HepG2 (cell line): Measurements from ENCODE around the gene ATG2B. TPM values are rescaled to one million over a fixed set of nuclear protein-coding genes. Genes with fewer than 3 reads are reported as not detected.

Experiments
- ATAC-seq: fragments of 200-7000 bp; cut with Tn5 transposase; 3 replicates; pipeline ENCODE4 v1.9.1; 2020; ENCODE audit warnings: mild to moderate bottlenecking, moderate library complexity
- BruUV-seq: library from RNA; stranded (reverse); fragments of 400-500 nt; replicated peaks from 2 replicates; lab custom pipeline; 2021; lab: Mats Ljungman, UMichigan
- CTCF ChIA-PET: fragments of 300-600 bp; formaldehyde crosslinking; extraction: SDS; loops from one replicate; lab custom pipeline; 2021; ENCODE audit warnings: low total read pairs, inconsistent platforms, low intra/inter-chr PET ratio; lab: Yijun Ruan, JAX
- POLR2A ChIA-PET: fragments of 350-600 bp; sonication (Branson Sonifier 250); formaldehyde crosslinking; loops from one replicate; lab custom pipeline; 2020; ENCODE audit warnings: antibody characterized with exemption, inconsistent platforms; lab: Yijun Ruan, JAX
- DNase-seq: peaks from one replicate; pipeline ENCODE4 v3.0.0-alpha.2; 2015; ENCODE audit warnings: low spot score
- FAIRE-seq: peaks from 3 replicates; lab custom pipeline; 2011; peaks lifted over from hg19 to GRCh38; lab: Jason Lieb, UNC
- H2AFZ ChIP-seq: one replicate; pipeline ENCODE4 v1.6.1; 2011; ENCODE audit warnings: low read length, inconsistent platforms
- H3K27ac ChIP-seq: fragments of 300-600 bp; 3 replicates; pipeline ENCODE4 v1.8.0; 2011; ENCODE audit warnings: mixed run types, mild to moderate bottlenecking, mixed read lengths, low read length, inconsistent platforms; ENCODE audit not compliant: insufficient read depth; ENCODE audit errors: extremely low read length
- H3K27me3 ChIP-seq, 2 experiments: fragments of 200-600 bp in 1 of 2; 2 replicates in 1 of 2; 3 replicates in 1 of 2; pipeline versions ENCODE4 v1.6.0 to v1.8.0; 2011; ENCODE audit warnings: low read length in 2 of 2, mild to moderate bottlenecking in 2 of 2, moderate library complexity in 2 of 2, inconsistent platforms in 1 of 2; ENCODE audit not compliant: insufficient read depth in 2 of 2, control insufficient read depth in 1 of 2
- H3K36me3 ChIP-seq, 2 experiments: fragments of 200-600 bp in 1 of 2; replicated peaks in 1 of 2; 2 replicates in 1 of 2; 3 replicates in 1 of 2; pipeline versions ENCODE4 v1.5.1 to v1.8.0; 2011; ENCODE audit warnings: low read length in 2 of 2, inconsistent platforms in 1 of 2; ENCODE audit not compliant: insufficient read depth in 2 of 2, control insufficient read depth in 1 of 2
- H3K4me1 ChIP-seq: 2 replicates; pipeline ENCODE4 v1.5.1; 2012; ENCODE audit warnings: low read length, inconsistent platforms; ENCODE audit not compliant: insufficient read depth
- H3K4me2 ChIP-seq: 2 replicates; pipeline ENCODE4 v1.6.0; 2011; ENCODE audit warnings: low read depth, low read length, inconsistent platforms
- H3K4me3 ChIP-seq, 3 experiments: fragments of 200-600 bp in 1 of 3; sonication (generic), shearing (Covaris generic) in 1 of 3; replicated peaks in 1 of 3; 2 replicates each; pipeline ENCODE4 v1.5.1; 2011 to 2016; ENCODE audit warnings: low read length in 3 of 3, inconsistent platforms in 2 of 3, low read depth in 2 of 3, mild to moderate bottlenecking in 2 of 3, control low read depth in 1 of 3, mixed read lengths in 1 of 3; ENCODE audit not compliant: insufficient read depth in 1 of 3
- H3K79me2 ChIP-seq: one replicate; pipeline ENCODE4 v1.6.1; 2011; ENCODE audit warnings: low read length, inconsistent platforms; ENCODE audit not compliant: insufficient read depth
- H3K9ac ChIP-seq: 2 replicates; pipeline ENCODE4 v1.6.0; 2011; ENCODE audit warnings: mild to moderate bottlenecking, low read depth, low read length, inconsistent platforms; ENCODE audit not compliant: insufficient read depth
- H3K9me3 ChIP-seq: 2 replicates; pipeline ENCODE4 v1.5.1; 2012; ENCODE audit warnings: mild to moderate bottlenecking, low read length
- H4K20me1 ChIP-seq: 2 replicates; pipeline ENCODE4 v1.6.0; 2011; ENCODE audit warnings: inconsistent platforms, mild to moderate bottlenecking, low read length, moderate library complexity; ENCODE audit not compliant: insufficient read depth
- KAT2B ChIP-seq: fragments of 150-350 bp; IDR thresholded peaks from 2 replicates; pipeline ENCODE4 v1.6.1; 2014; ENCODE audit warnings: low read depth, low read length, borderline replicate concordance
- NKX3-1 ChIP-seq: sonication (generic); formaldehyde crosslinking; IDR thresholded peaks from 2 replicates; pipeline ENCODE4 v1.5.0; 2020; ENCODE audit warnings: missing genetic modification reagents
- SALL2 ChIP-seq: sonication (generic); formaldehyde crosslinking; IDR thresholded peaks from 2 replicates; pipeline ENCODE4 v1.8.1; 2023; ENCODE audit warnings: mild to moderate bottlenecking, missing genetic modification reagents, inconsistent platforms
- TCF7L2 ChIP-seq: IDR thresholded peaks from 2 replicates; pipeline ENCODE4 v1.6.1; 2011; ENCODE audit warnings: mild to moderate bottlenecking, low read depth, low read length, moderate library complexity
- ZNF101 ChIP-seq: sonication (generic); formaldehyde crosslinking; IDR thresholded peaks from 2 replicates; pipeline ENCODE4 v1.4.0; 2020; ENCODE audit warnings: mild to moderate bottlenecking, low read depth, missing genetic modification reagents, borderline replicate concordance
- ZNF577 ChIP-seq: sonication (generic); formaldehyde crosslinking; IDR thresholded peaks from 2 replicates; pipeline ENCODE4 v1.4.0; 2020; ENCODE audit warnings: mild to moderate bottlenecking, low read depth, missing genetic modification reagents, borderline replicate concordance
- WGBS: methylation state at CpG from one replicate; pipeline ENCODE4 v1.1.6; 2017; ENCODE audit warnings: low lambda C conversion rate; 5-methylcytosine and 5-hydroxymethylcytosine counted together
- in situ Hi-C: cut with HindIII; loops from 2 replicates; pipeline ENCODE4 v1.10.0; 2017; ENCODE audit warnings: low pct_unique_long_range_greater_than_20kb; ENCODE audit not compliant: extremely low pct_ligation_motif_present
- intact Hi-C: fragments of 100-400 bp; cut with micrococcal nuclease; formaldehyde crosslinking; loops from one replicate; pipeline ENCODE4 v1.10.0; 2022; ENCODE audit not compliant: unreplicated experiment
- polyA plus RNA-seq, 8 experiments: library from polyadenylated mRNA; depleted of rRNA in 3 of 8; stranded (reverse) in 7 of 8; unstranded in 1 of 8; fragments of >200 nt; fragmentation: Illumina TruSeq in 4 of 8; extraction: Trizol in 4 of 8; gene quantifications; 2 replicates each; pipeline versions ENCODE4 v1.2.1 to v1.2.3, GENCODE V29; 2011 to 2016; ENCODE audit warnings: low read depth in 4 of 8, missing spikeins in 1 of 8, mixed read lengths in 1 of 8; ENCODE audit not compliant: insufficient read depth in 1 of 8
- total RNA-seq, 5 experiments: library from RNA; depleted of rRNA; stranded (reverse); fragments of >200 nt; fragmentation: Illumina TruSeq; extraction: Trizol; gene quantifications; 2 replicates each; pipeline ENCODE4 v1.2.3, GENCODE V29; 2016; ENCODE audit warnings: low read depth in 1 of 5
- TF ChIP-seq, protein P1 (sequence below): sonication (generic); formaldehyde crosslinking; IDR thresholded peaks from 2 replicates; pipeline ENCODE4 v1.5.0; 2020; ENCODE audit warnings: missing genetic modification reagents
- TF ChIP-seq, protein P2 (sequence below): sonication (generic); formaldehyde crosslinking; conservative IDR thresholded peaks from 2 replicates; pipeline ENCODE4 v1.4.0; 2020; ENCODE audit warnings: missing genetic modification reagents

The ATG2B gene
- total and polyA plus RNA-seq, 2 of the 13 experiments (the other 11 are each of a cell fraction or from before 2014, with no cell fraction given) = 7.4 to 7.5 TPM

DNA sequence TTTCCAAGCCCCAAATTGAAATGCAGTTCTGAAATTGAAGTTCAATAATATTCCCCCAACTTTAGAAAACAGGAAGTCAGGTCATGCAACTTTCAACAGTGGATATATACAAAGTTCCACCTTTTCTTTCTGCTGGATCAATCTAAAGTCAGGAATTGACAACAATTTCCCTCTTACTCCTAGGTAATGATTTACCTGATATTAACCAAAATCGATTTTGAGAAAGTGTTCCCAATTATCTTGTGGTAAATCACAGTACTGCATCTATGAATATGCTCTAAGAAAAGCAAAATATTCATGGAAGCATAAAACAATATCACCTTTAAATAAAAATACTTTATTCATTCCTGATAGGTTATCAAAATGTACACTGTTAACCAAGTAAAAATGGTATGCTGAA, 78.7 kb downstream of the ATG2B start (continued):
- no peak for TF ChIP-seq SALL2 (CRISPR knock-in tag)
- no peak for TF ChIP-seq ZNF577 (CRISPR knock-in tag)
- 0 out of 2 replicates have a peak, but pooled peaks have one; percentile 10 for TF ChIP-seq KAT2B
- TF ChIP-seq, protein P1, sequence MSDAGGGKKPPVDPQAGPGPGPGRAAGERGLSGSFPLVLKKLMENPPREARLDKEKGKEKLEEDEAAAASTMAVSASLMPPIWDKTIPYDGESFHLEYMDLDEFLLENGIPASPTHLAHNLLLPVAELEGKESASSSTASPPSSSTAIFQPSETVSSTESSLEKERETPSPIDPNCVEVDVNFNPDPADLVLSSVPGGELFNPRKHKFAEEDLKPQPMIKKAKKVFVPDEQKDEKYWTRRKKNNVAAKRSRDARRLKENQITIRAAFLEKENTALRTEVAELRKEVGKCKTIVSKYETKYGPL (CRISPR knock-in tag) = no peak
- TF ChIP-seq TCF7L2 = no peak

- Histone ChIP-seq H3K4me2 (no peak overlapping the region), H3K79me2 (no peaks in the 10 kb centered on the region), H3K27ac (no peak overlapping the region), H3K9ac (no peak overlapping the region), H4K20me1 (no peaks in the 10 kb centered on the region), H3K4me3 (no peak overlapping the region), H3K36me3 (peaks cover 0 to 9% of the 10 kb centered on the region in 2 experiments; a peak in 1 of 5 replicates), H2AFZ (no peak overlapping the region), H3K27me3 (no peaks in the 10 kb centered on the region), H3K4me1 (peaks cover 11% of the 10 kb centered on the region), H3K9me3 (no peaks in the 10 kb centered on the region)
- intact Hi-C loops = no loop called here
- 98% methylated on average over 9 of the region's 9 CpGs for WGBS
- no peak for DNase-seq
- ATAC-seq = no peak
- ChIA-PET POLR2A (no interaction called here), CTCF (no interaction called here)
- in situ Hi-C loops = no loop called here
- TF ChIP-seq, protein P2, sequence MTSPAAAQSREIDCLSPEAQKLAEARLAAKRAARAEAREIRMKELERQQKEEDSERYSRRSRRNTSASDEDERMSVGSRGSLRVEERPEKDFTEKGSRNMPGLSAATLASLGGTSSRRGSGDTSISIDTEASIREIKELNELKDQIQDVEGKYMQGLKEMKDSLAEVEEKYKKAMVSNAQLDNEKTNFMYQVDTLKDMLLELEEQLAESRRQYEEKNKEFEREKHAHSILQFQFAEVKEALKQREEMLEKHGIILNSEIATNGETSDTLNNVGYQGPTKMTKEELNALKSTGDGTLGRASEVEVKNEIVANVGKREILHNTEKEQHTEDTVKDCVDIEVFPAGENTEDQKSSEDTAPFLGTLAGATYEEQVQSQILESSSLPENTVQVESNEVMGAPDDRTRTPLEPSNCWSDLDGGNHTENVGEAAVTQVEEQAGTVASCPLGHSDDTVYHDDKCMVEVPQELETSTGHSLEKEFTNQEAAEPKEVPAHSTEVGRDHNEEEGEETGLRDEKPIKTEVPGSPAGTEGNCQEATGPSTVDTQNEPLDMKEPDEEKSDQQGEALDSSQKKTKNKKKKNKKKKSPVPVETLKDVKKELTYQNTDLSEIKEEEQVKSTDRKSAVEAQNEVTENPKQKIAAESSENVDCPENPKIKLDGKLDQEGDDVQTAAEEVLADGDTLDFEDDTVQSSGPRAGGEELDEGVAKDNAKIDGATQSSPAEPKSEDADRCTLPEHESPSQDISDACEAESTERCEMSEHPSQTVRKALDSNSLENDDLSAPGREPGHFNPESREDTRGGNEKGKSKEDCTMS = no peak
- TF ChIP-seq NKX3-1 = no peak
- TF ChIP-seq ZNF101 (CRISPR knock-in tag) = no peak
- no TSS peak for BruUV-seq
- no peak for FAIRE-seq
Observed at GRCh38 chr14:96284008-96284407, 79.1 kb downstream of the ATG2B start.
